Measurements from ENCODE around the gene FAM210A.

- TF ChIP-seq CTCF (conservative IDR thresholded peaks at IDR 0.05; ENCODE audit: low read depth, low read length): no peak
- TF ChIP-seq EZH2 (IDR thresholded peaks at IDR 0.05; ENCODE audit: low read length, unreplicated experiment): no peak
- TF ChIP-seq EZH2phosphoT487 (IDR thresholded peaks at IDR 0.05; ENCODE audit: borderline replicate concordance, low read length): no peak
Measured at GRCh38 chr18:13657974-13658373, 68.4 kb downstream of the FAM210A start.
